K562 (cell line): ENCODE results near the gene KRTAP6-2. TPM values are rescaled to one million over a fixed set of nuclear protein-coding genes. Genes with fewer than 3 reads are reported as not detected.

Experiments
- ATF7 ChIP-seq: fragments of 450-650 bp; IDR thresholded peaks from 2 replicates; pipeline ENCODE4 v1.7.1; 2014; ENCODE audit warnings: mild to moderate bottlenecking, moderate library complexity
- CHD2 ChIP-seq: IDR thresholded peaks from 2 replicates; pipeline ENCODE4 v1.6.1; 2011; ENCODE audit warnings: low read depth, low read length
- GTF2A2 ChIP-seq: IDR thresholded peaks from 2 replicates; pipeline ENCODE4 v1.6.1; 2016; ENCODE audit warnings: mild to moderate bottlenecking, missing genetic modification characterization, missing compliant biosample characterization
- LCOR ChIP-seq: sonication (generic); formaldehyde crosslinking; IDR thresholded peaks from 2 replicates; pipeline ENCODE4 v1.8.0; 2022; ENCODE audit warnings: mild to moderate bottlenecking, missing genetic modification reagents
- MBD1 ChIP-seq: fragments of 250-450 bp; sonication (Bioruptor Pico); IDR thresholded peaks from 2 replicates; pipeline ENCODE4 v1.8.0; 2022; ENCODE audit warnings: inconsistent platforms
- PML ChIP-seq: IDR thresholded peaks from 2 replicates; pipeline ENCODE4 v1.6.1; 2012; ENCODE audit warnings: low read length, inconsistent platforms
- POLR2H ChIP-seq: IDR thresholded peaks from 2 replicates; pipeline ENCODE4 v1.6.1; 2016; ENCODE audit warnings: missing genetic modification characterization, low read depth, mild to moderate bottlenecking, control low read depth, missing compliant biosample characterization, moderate library complexity
- TCF7 ChIP-seq: sonication (generic); IDR thresholded peaks from 2 replicates; pipeline ENCODE4 v1.6.1; 2016; ENCODE audit warnings: antibody characterized with exemption, borderline replicate concordance
- ZNF224 ChIP-seq: sonication (generic); formaldehyde crosslinking; IDR thresholded peaks from 2 replicates; pipeline ENCODE4 v1.8.0; 2022; ENCODE audit warnings: mild to moderate bottlenecking, missing genetic modification reagents
- polyA plus RNA-seq, 8 experiments: library from polyadenylated mRNA; depleted of rRNA in 4 of 8; stranded (reverse) in 5 of 8; unstranded in 3 of 8; fragments of >200 nt; fragmentation: Nextera tagmentation in 2 of 8; fragmentation: Illumina TruSeq in 1 of 8; extraction: Ambion mirVana in 2 of 8; extraction: Trizol in 1 of 8; gene quantifications; 2 replicates each; pipeline versions ENCODE4 v1.2.1 to v1.2.3, GENCODE V29; 2011 to 2014; ENCODE audit warnings: inconsistent platforms in 1 of 8, missing spikeins in 1 of 8
- total RNA-seq, 7 experiments: library from RNA; depleted of rRNA in 6 of 7; stranded (reverse); fragments of >200 nt in 6 of 7; fragmentation: Illumina TruSeq in 2 of 7; extraction: Trizol in 2 of 7; gene quantifications; 2 replicates each; pipeline versions ENCODE4 v1.2.1 to v1.2.3, GENCODE V29; 2011 to 2021; ENCODE audit warnings: low replicate concordance in 1 of 7
- TF ChIP-seq, protein P1 (sequence below): sonication (generic); formaldehyde crosslinking; IDR thresholded peaks from 2 replicates; pipeline ENCODE4 v1.8.0; 2022; ENCODE audit warnings: missing genetic modification reagents, mild to moderate bottlenecking, moderate library complexity, borderline replicate concordance
- TF ChIP-seq, protein P2 (sequence below): fragments of 250-450 bp; sonication (Bioruptor Pico); IDR thresholded peaks from 2 replicates; pipeline ENCODE4 v1.5.0; 2021; ENCODE audit warnings: mild to moderate bottlenecking, borderline replicate concordance

The KRTAP6-2 gene
- total and polyA plus RNA-seq, 9 of the 15 experiments (the other 6 are each of a cell fraction or from before 2014, with no cell fraction given): not detected

DNA sequence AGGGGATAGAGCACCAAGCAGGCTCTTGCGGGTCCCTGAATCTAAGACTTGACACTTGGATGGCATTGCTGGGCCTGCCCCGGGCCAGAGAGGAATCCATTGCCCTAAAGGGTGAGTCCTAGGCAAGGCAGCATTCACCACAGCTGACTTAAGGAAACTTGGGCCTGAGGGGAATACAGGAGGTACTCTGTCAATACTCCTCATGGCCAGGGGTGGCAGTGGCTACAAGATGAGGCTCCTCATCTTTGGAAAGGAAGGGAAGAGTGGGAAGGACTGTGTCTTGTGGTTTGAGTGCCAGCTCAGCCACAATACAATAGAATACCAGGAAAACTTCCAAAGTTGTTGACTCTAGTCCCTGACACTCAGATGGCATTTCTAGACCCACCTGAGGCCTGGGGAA, 7.3 kb upstream of the KRTAP6-2 start (continued):
- TF ChIP-seq LCOR: no peak
- TF ChIP-seq, protein P1, sequence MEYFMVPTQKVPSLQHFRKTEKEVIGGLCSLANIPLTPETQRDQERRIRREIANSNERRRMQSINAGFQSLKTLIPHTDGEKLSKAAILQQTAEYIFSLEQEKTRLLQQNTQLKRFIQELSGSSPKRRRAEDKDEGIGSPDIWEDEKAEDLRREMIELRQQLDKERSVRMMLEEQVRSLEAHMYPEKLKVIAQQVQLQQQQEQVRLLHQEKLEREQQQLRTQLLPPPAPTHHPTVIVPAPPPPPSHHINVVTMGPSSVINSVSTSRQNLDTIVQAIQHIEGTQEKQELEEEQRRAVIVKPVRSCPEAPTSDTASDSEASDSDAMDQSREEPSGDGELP (CRISPR knock-in tag): no peak
- TF ChIP-seq PML: no peak
- no peak for TF ChIP-seq ZNF224 (CRISPR knock-in tag)
- no peak for TF ChIP-seq MBD1
- no peak for TF ChIP-seq CHD2
- no peak for TF ChIP-seq POLR2H (tag)
- TF ChIP-seq, protein P2, sequence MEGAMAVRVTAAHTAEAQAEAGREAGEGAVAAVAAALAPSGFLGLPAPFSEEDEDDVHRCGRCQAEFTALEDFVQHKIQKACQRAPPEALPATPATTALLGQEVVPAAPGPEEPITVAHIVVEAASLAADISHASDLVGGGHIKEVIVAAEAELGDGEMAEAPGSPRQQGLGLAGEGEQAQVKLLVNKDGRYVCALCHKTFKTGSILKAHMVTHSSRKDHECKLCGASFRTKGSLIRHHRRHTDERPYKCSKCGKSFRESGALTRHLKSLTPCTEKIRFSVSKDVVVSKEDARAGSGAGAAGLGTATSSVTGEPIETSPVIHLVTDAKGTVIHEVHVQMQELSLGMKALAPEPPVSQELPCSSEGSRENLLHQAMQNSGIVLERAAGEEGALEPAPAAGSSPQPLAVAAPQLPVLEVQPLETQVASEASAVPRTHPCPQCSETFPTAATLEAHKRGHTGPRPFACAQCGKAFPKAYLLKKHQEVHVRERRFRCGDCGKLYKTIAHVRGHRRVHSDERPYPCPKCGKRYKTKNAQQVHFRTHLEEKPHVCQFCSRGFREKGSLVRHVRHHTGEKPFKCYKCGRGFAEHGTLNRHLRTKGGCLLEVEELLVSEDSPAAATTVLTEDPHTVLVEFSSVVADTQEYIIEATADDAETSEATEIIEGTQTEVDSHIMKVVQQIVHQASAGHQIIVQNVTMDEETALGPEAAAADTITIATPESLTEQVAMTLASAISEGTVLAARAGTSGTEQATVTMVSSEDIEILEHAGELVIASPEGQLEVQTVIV: no peak
- TF ChIP-seq GTF2A2 (tag): no peak
- TF ChIP-seq ATF7: no peak
- TF ChIP-seq TCF7: no peak
